ENCODE results near the gene NRXN2. TPM values are rescaled to one million over a fixed set of nuclear protein-coding genes. Genes with fewer than 3 reads are reported as not detected.
"Not testable (repeated sequence)": the region's sequence is repeated elsewhere in the genome, so short reads cannot be mapped to it uniquely, and the experiment has no call there.

Gene NRXN2
- total RNA-seq, 1 donor from 2014 or later: 50.4 TPM

DNA sequence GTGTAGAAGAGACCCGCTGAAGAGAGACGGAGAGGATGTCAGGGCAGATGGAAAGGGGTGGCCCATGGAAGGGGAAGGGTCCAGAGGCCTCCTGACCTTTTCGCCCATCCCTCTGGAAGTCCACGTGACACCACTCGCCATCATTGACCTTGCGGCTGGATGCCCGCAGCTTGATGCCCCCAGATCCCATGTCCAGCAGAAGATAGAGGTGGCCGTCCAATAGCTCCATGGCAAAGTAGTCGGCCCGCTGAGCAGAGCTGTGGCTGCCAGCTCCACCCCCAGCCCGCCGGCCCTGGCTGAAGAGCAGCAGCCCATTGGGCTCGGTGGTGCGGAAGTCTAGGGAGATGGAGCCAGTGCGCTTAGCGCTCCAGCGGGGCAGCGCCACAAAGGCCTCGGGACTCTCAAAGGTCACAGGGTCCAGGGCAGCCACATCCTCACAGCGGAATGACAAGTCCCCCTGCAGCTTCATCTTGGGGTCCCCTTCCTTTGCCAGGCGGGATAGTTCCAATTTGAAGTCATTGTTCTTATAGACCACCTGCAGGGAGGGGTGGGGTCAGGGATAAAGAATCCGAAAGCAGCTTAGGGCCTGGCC, 55.7 kb downstream of the NRXN2 start:
- peaks cover 6% of the 10 kb centered on the region for H3K27me3 Mint-ChIP-seq (ENCODE audit: unreplicated experiment)
- DNase-seq: no peak
- peaks cover 2% of the 10 kb centered on the region for H3K9me3 Mint-ChIP-seq (ENCODE audit: unreplicated experiment)

DNA sequence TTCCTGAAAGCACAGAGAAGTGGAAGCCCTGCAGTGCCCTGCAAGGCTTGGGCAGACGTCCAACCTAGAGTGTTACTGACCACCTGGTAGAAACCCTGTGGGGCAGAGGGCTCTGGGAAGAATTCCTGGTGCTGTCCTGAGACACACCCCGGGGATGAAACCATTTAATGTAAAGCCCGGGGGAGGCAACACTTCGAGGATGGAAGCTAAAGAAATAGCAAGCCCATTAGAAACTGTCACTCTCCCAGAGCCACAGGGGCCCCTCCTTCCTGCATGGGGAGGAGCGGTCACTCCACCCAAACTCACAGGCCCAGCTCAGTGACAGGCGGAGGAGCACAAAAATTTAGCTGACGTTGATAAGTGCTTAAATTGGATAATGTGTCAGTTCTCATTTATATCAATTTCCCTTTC, 57.6 kb downstream of the NRXN2 start:
- H3K4me1 Mint-ChIP-seq (ENCODE audit: low read depth, unreplicated experiment): peaks cover 9% of the 10 kb centered on the region
- no peak for DNase-seq
- peaks cover 2% of the 10 kb centered on the region for H3K9me3 Mint-ChIP-seq (ENCODE audit: unreplicated experiment)
- no peak for TF ChIP-seq CTCF (IDR thresholded peaks at IDR 0.05; ENCODE audit: partially characterized antibody, unreplicated experiment)
- peaks cover 6% of the 10 kb centered on the region for H3K27me3 Mint-ChIP-seq (ENCODE audit: unreplicated experiment)
- H3K36me3 Mint-ChIP-seq (ENCODE audit: unreplicated experiment): peaks cover 9% of the 10 kb centered on the region
- no peak overlapping the region for H3K4me3 Mint-ChIP-seq (ENCODE audit: unreplicated experiment)
- peak overlapping the region; percentile 41 for H3K27ac Mint-ChIP-seq (ENCODE audit: unreplicated experiment)

More for the DNA sequence above, 55.7 kb downstream of the NRXN2 start:
- H3K4me1 Mint-ChIP-seq (ENCODE audit: low read depth, unreplicated experiment): peaks cover 15% of the 10 kb centered on the region
- no peak overlapping the region for H3K4me3 Mint-ChIP-seq (ENCODE audit: unreplicated experiment)
- H3K27ac Mint-ChIP-seq (ENCODE audit: unreplicated experiment): no peak overlapping the region
- no peak for TF ChIP-seq CTCF (IDR thresholded peaks at IDR 0.05; ENCODE audit: partially characterized antibody, unreplicated experiment)
- H3K36me3 Mint-ChIP-seq (ENCODE audit: unreplicated experiment): peaks cover 9% of the 10 kb centered on the region

- H3K27ac Mint-ChIP-seq (ENCODE audit: unreplicated experiment); H3K36me3 Mint-ChIP-seq (ENCODE audit: unreplicated experiment); H3K27me3 Mint-ChIP-seq (ENCODE audit: unreplicated experiment); H3K4me3 Mint-ChIP-seq (ENCODE audit: unreplicated experiment); H3K9me3 Mint-ChIP-seq (ENCODE audit: unreplicated experiment); DNase-seq: not testable (repeated sequence)
- H3K4me1 Mint-ChIP-seq (ENCODE audit: low read depth, unreplicated experiment): peaks cover 15% of the 10 kb centered on the region
Observed at GRCh38 chr11:64664236-64664870, 58.6 kb downstream of the NRXN2 start.

DNA sequence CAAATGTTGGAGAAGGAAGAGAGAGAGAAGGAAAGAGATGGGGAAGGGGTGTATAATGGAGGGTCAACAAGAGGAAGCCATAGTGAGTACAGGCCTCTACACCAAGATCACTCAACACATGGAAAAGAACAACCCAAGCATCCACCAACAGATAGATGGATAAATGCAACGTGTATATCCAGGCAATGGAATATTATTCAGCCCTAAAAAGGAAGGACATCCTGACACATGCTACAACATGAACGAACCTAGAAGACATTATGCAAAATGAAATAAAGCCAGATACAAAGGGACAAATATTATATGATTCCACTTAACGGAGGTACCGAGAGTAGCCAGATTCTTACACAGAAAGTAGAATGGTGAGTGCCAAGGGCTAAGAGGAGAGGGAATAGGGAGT, 59.3 kb downstream of the NRXN2 start:
- H3K9me3 Mint-ChIP-seq (ENCODE audit: unreplicated experiment): peaks cover 2% of the 10 kb centered on the region
- DNase-seq: no peak
- no peak overlapping the region for H3K4me3 Mint-ChIP-seq (ENCODE audit: unreplicated experiment)
- H3K27me3 Mint-ChIP-seq (ENCODE audit: unreplicated experiment): peaks cover 6% of the 10 kb centered on the region
- no peak for TF ChIP-seq CTCF (IDR thresholded peaks at IDR 0.05; ENCODE audit: partially characterized antibody, unreplicated experiment)
- H3K36me3 Mint-ChIP-seq (ENCODE audit: unreplicated experiment): peaks cover 5% of the 10 kb centered on the region
- H3K27ac Mint-ChIP-seq (ENCODE audit: unreplicated experiment): no peak overlapping the region
- peaks cover 15% of the 10 kb centered on the region for H3K4me1 Mint-ChIP-seq (ENCODE audit: low read depth, unreplicated experiment)

- peaks cover 11% of the 10 kb centered on the region for H3K27me3 Mint-ChIP-seq (ENCODE audit: unreplicated experiment)
- peaks cover 23% of the 10 kb centered on the region for H3K4me1 Mint-ChIP-seq (ENCODE audit: low read depth, unreplicated experiment)
- no peak overlapping the region for H3K27ac Mint-ChIP-seq (ENCODE audit: unreplicated experiment)
- H3K36me3 Mint-ChIP-seq (ENCODE audit: unreplicated experiment): peaks cover 5% of the 10 kb centered on the region
- peaks cover 2% of the 10 kb centered on the region for H3K9me3 Mint-ChIP-seq (ENCODE audit: unreplicated experiment)
- no peak for TF ChIP-seq CTCF (IDR thresholded peaks at IDR 0.05; ENCODE audit: partially characterized antibody, unreplicated experiment)
- no peak for DNase-seq
- no peak overlapping the region for H3K4me3 Mint-ChIP-seq (ENCODE audit: unreplicated experiment)
Observed at GRCh38 chr11:64661614-64662013, 61.4 kb downstream of the NRXN2 start.
